Measurements from ENCODE around the gene EIF4EBP2. TPM values are rescaled to one million over a fixed set of nuclear protein-coding genes. Genes with fewer than 3 reads are reported as not detected.

The EIF4EBP2 gene
- total RNA-seq, 1 experiment from 2014 or later, result 36.7 TPM

GRCh38 chr10:70444744-70445143, 40.8 kb downstream of the EIF4EBP2 start:
- TF ChIP-seq SIN3A (IDR thresholded peaks at IDR 0.05; ENCODE audit: low read depth) (no peak), POLR2AphosphoS5 (IDR thresholded peaks at IDR 0.05; ENCODE audit: low read depth, low read length) (no peak), SRF (IDR thresholded peaks at IDR 0.05; ENCODE audit: low read depth) (no peak), RAD21 (IDR thresholded peaks at IDR 0.05; ENCODE audit: low read depth) (no peak), ZFX (IDR thresholded peaks at IDR 0.05) (no peak), ZNF274 (IDR thresholded peaks at IDR 0.05; ENCODE audit: low read depth, low read length) (no peak), EGR1 (IDR thresholded peaks at IDR 0.05; ENCODE audit: low read depth) (no peak), YY1 (IDR thresholded peaks at IDR 0.05; ENCODE audit: extremely low read depth, insufficient replicate concordance, low read depth, low read length) (no peak), ZBTB33 (IDR thresholded peaks at IDR 0.05; ENCODE audit: extremely low read depth, insufficient replicate concordance, low read length) (no peak), FOSL1 (IDR thresholded peaks at IDR 0.05; ENCODE audit: low read depth) (no peak), POLR2A (IDR thresholded peaks at IDR 0.05; ENCODE audit: borderline replicate concordance, extremely low read depth, insufficient read depth, insufficient read length) (no peak), CTCF (IDR thresholded peaks at IDR 0.05 in 2 of 3, conservative IDR thresholded peaks at IDR 0.05 in 1 of 3; ENCODE audit: borderline replicate concordance in 1 of 3, insufficient read depth in 1 of 3, low read depth in 2 of 3, low read length in 2 of 3) (no peak), CBX3 (IDR thresholded peaks at IDR 0.05; ENCODE audit: low read depth) (no peak), ELF1 (IDR thresholded peaks at IDR 0.05; ENCODE audit: borderline replicate concordance, low read depth) (no peak), REST (IDR thresholded peaks at IDR 0.05; ENCODE audit: low read depth) (no peak), EZH2phosphoT487 (IDR thresholded peaks at IDR 0.05; ENCODE audit: borderline replicate concordance) (no peak), JUND (IDR thresholded peaks at IDR 0.05) (no peak), CEBPB (IDR thresholded peaks at IDR 0.05; ENCODE audit: low read depth) (no peak)
- H3K9ac ChIP-seq (ENCODE audit: low read length), result no peak overlapping the region
- intact Hi-C loops (cut with micrococcal nuclease), result no loop called here
- DNase-seq (ENCODE audit: low read depth, low spot score) (no peak), ATAC-seq (no peak)
- H2AFZ ChIP-seq (ENCODE audit: low read depth, low read length, poor library complexity, severe bottlenecking), result no peak overlapping the region
- H3K4me1 ChIP-seq (ENCODE audit: control insufficient read depth in 1 of 2, insufficient read depth in 2 of 2, low read length in 2 of 2), result no peaks in the 10 kb centered on the region; a peak in 1 of 4 replicates
- H3K9me3 ChIP-seq (ENCODE audit: control insufficient read depth in 1 of 2, insufficient read depth in 1 of 2, low read depth in 1 of 2, low read length in 2 of 2), result no peaks in the 10 kb centered on the region
- H3K9me2 ChIP-seq (ENCODE audit: insufficient read depth), result no peaks in the 10 kb centered on the region
- ChIA-PET CTCF (no interaction called here), RAD21 (ENCODE audit: low non-redundant PET in 1 of 2, low total read pairs in 2 of 2, uncharacterized antibody in 2 of 2, unreplicated experiment in 2 of 2) (no interaction called here), POLR2A (no interaction called here)
- H3K79me2 ChIP-seq (ENCODE audit: insufficient read depth, low read length), result no peaks in the 10 kb centered on the region
- no peaks in the 10 kb centered on the region for H4K20me1 ChIP-seq (ENCODE audit: insufficient read depth)
- no peak overlapping the region for H3K4me2 ChIP-seq (ENCODE audit: low read length)
- no peaks in the 10 kb centered on the region for H3K27me3 ChIP-seq (ENCODE audit: insufficient read depth, low read length)
- no peak overlapping the region for H3K4me3 ChIP-seq (replicated peaks in 1 of 2; ENCODE audit: low read depth in 1 of 2, low read length in 2 of 2)
- H3K27ac ChIP-seq (ENCODE audit: low read depth, low read length), result no peak overlapping the region
- H3K36me3 ChIP-seq (ENCODE audit: control insufficient read depth in 1 of 2, insufficient read depth in 2 of 2, low read length in 2 of 2), result no peaks in the 10 kb centered on the region
- BruUV-seq (replicated peaks), result no TSS peak

All from HCT116 (cell line).